K562 (cell line): ENCODE data around the gene SSR2. TPM values are rescaled to one million over a fixed set of nuclear protein-coding genes. Genes with fewer than 3 reads are reported as not detected.
A peak's percentile ranks its signal among the peaks of the same experiment; 100 is the strongest.

ENCODE experiments used
- BHLHE40 ChIP-seq: IDR thresholded peaks from 2 replicates; pipeline ENCODE4 v1.6.1; 2011; ENCODE audit warnings: low read length, improper control_type of control experiment
- CREBBP ChIP-seq: IDR thresholded peaks from one replicate; pipeline ENCODE4 v1.6.1; 2012; ENCODE audit warnings: low read depth, mild to moderate bottlenecking, control low read depth, inconsistent platforms, low read length
- HNRNPH1 ChIP-seq: fragments of 200-400 bp; formaldehyde crosslinking; optimal IDR thresholded peaks from 2 replicates; pipeline ENCODE3; 2017; ENCODE audit warnings: low read depth, mild to moderate bottlenecking, low read length, moderate library complexity
- ILF3 ChIP-seq: fragments of 450-650 bp; IDR thresholded peaks from 2 replicates; pipeline ENCODE4 v1.6.1; 2018; ENCODE audit warnings: antibody characterized with exemption, mild to moderate bottlenecking, moderate library complexity, borderline replicate concordance
- KDM4B ChIP-seq, 2 experiments: fragments of 450-650 bp in 1 of 2; sonication (generic) in 1 of 2; IDR thresholded peaks; 2 replicates each; pipeline ENCODE4 v1.6.1; 2016 to 2017; ENCODE audit warnings: borderline replicate concordance in 2 of 2, antibody characterized with exemption in 1 of 2, low read depth in 1 of 2, mild to moderate bottlenecking in 1 of 2
- MEF2D ChIP-seq: conservative IDR thresholded peaks from 2 replicates; pipeline ENCODE4 v1.6.1; 2016; ENCODE audit warnings: low read depth, missing genetic modification characterization, missing compliant biosample characterization
- RAD51 ChIP-seq: fragments of 450-650 bp; IDR thresholded peaks from 2 replicates; pipeline ENCODE4 v1.7.1; 2016; ENCODE audit warnings: low read depth, mild to moderate bottlenecking, borderline replicate concordance
- RBBP5 ChIP-seq: fragments of 200-600 bp; sonication (generic); IDR thresholded peaks from 2 replicates; pipeline ENCODE4 v1.6.1; 2012; ENCODE audit warnings: borderline replicate concordance, mild to moderate bottlenecking, low read length, control low read depth, inconsistent platforms; ENCODE audit not compliant: insufficient read depth, poor library complexity, severe bottlenecking
- RBM17 ChIP-seq: fragments of 200-400 bp; formaldehyde crosslinking; IDR thresholded peaks from 2 replicates; pipeline ENCODE4 v1.6.1; 2017; ENCODE audit warnings: low read depth, mild to moderate bottlenecking, low read length, borderline replicate concordance
- TARDBP ChIP-seq: fragments of 450-650 bp; IDR thresholded peaks from 2 replicates; pipeline ENCODE4 v1.6.1; 2016
- ZEB2 ChIP-seq: fragments of 450-650 bp; IDR thresholded peaks from 2 replicates; pipeline ENCODE4 v1.6.1; 2016
- ZFP30 ChIP-seq: fragments of 250-450 bp; sonication (Bioruptor Pico); IDR thresholded peaks from 2 replicates; pipeline ENCODE4 v1.8.0; 2022; ENCODE audit warnings: moderate library complexity, mild to moderate bottlenecking, inconsistent platforms, borderline replicate concordance
- ZKSCAN8 ChIP-seq: fragments of 200-800 bp; sonication (Bioruptor generic); IDR thresholded peaks from 2 replicates; pipeline ENCODE4 v1.6.1; 2016; ENCODE audit warnings: missing genetic modification characterization, missing compliant biosample characterization
- polyA plus RNA-seq, 8 experiments: library from polyadenylated mRNA; depleted of rRNA in 4 of 8; stranded (reverse) in 5 of 8; unstranded in 3 of 8; fragments of >200 nt; fragmentation: Nextera tagmentation in 2 of 8; fragmentation: Illumina TruSeq in 1 of 8; extraction: Ambion mirVana in 2 of 8; extraction: Trizol in 1 of 8; gene quantifications; 2 replicates each; pipeline versions ENCODE4 v1.2.1 to v1.2.3, GENCODE V29; 2011 to 2014; ENCODE audit warnings: inconsistent platforms in 1 of 8, missing spikeins in 1 of 8
- total RNA-seq, 7 experiments: library from RNA; depleted of rRNA in 6 of 7; stranded (reverse); fragments of >200 nt in 6 of 7; fragmentation: Illumina TruSeq in 2 of 7; extraction: Trizol in 2 of 7; gene quantifications; 2 replicates each; pipeline versions ENCODE4 v1.2.1 to v1.2.3, GENCODE V29; 2011 to 2021; ENCODE audit warnings: low replicate concordance in 1 of 7
- TF ChIP-seq, protein P1 (sequence below), 2 experiments: fragments of 450-650 bp; formaldehyde crosslinking in 1 of 2; IDR thresholded peaks; 2 replicates each; pipeline versions ENCODE4 v1.4.0 to v1.6.1; 2014 to 2020; ENCODE audit warnings: mild to moderate bottlenecking in 2 of 2, borderline replicate concordance in 1 of 2, low read depth in 1 of 2
- TF ChIP-seq, protein P2 (sequence below): fragments of 450-650 bp; IDR thresholded peaks from 2 replicates; pipeline ENCODE4 v1.6.1; 2014; ENCODE audit warnings: low read depth, mild to moderate bottlenecking, moderate library complexity, borderline replicate concordance

Gene SSR2
- total and polyA plus RNA-seq, 9 of the 15 experiments (the other 6 are each of a cell fraction or from before 2014, with no cell fraction given) = 161 to 411 (median 240) TPM

DNA sequence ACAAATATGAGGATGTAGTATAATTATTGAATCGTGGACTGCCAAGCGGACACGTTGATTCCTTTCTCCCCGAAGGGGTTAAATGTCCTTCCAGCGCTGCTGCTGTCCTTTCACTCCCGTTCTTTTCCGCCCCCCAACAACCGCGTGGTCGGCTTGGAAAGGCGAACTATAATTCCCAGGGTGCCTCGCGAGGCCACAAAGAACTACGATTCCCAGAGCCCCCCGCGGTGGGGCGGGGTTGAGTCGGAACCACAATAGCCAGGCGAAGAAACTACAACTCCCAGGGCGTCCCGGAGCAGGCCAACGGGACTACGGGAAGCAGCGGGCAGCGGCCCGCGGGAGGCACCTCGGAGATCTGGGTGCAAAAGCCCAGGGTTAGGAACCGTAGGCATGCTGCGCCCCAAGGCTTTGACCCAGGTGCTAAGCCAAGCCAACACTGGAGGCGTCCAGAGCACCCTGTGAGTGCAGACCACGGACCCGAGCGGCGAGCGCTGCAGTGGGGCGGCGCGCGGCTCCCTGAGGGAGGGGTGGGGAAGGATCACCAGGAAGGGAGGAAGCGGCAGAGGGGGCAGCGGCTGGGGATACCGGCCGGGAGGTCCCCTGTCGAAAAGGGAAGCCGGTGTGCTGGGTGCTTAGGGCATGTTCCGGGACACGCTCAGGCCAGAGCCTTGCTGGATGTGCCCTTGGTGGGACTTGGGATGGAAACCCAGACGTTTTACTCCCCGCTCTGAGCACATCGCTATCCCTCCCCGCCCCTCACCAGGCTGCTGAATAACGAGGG is 33.9 kb upstream of the SSR2 start, which contains the start of gene LAMTOR2 (continued):
- peak; percentile 71 for TF ChIP-seq TARDBP
- no peak; the same call in 1 of the 2 replicates for TF ChIP-seq BHLHE40
- no peak for TF ChIP-seq HNRNPH1
- TF ChIP-seq CREBBP = no peak
- TF ChIP-seq RBBP5 = peak; percentile 89
- TF ChIP-seq ILF3 = no peak
- TF ChIP-seq, protein P1, sequence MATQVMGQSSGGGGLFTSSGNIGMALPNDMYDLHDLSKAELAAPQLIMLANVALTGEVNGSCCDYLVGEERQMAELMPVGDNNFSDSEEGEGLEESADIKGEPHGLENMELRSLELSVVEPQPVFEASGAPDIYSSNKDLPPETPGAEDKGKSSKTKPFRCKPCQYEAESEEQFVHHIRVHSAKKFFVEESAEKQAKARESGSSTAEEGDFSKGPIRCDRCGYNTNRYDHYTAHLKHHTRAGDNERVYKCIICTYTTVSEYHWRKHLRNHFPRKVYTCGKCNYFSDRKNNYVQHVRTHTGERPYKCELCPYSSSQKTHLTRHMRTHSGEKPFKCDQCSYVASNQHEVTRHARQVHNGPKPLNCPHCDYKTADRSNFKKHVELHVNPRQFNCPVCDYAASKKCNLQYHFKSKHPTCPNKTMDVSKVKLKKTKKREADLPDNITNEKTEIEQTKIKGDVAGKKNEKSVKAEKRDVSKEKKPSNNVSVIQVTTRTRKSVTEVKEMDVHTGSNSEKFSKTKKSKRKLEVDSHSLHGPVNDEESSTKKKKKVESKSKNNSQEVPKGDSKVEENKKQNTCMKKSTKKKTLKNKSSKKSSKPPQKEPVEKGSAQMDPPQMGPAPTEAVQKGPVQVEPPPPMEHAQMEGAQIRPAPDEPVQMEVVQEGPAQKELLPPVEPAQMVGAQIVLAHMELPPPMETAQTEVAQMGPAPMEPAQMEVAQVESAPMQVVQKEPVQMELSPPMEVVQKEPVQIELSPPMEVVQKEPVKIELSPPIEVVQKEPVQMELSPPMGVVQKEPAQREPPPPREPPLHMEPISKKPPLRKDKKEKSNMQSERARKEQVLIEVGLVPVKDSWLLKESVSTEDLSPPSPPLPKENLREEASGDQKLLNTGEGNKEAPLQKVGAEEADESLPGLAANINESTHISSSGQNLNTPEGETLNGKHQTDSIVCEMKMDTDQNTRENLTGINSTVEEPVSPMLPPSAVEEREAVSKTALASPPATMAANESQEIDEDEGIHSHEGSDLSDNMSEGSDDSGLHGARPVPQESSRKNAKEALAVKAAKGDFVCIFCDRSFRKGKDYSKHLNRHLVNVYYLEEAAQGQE (IDR thresholded peaks at IDR 0.05; ENCODE audit: borderline replicate concordance) = no peak
- TF ChIP-seq, protein P1 (CRISPR knock-in tag; IDR thresholded peaks at IDR 0.05; ENCODE audit: low read depth) = no peak
- TF ChIP-seq, protein P2, sequence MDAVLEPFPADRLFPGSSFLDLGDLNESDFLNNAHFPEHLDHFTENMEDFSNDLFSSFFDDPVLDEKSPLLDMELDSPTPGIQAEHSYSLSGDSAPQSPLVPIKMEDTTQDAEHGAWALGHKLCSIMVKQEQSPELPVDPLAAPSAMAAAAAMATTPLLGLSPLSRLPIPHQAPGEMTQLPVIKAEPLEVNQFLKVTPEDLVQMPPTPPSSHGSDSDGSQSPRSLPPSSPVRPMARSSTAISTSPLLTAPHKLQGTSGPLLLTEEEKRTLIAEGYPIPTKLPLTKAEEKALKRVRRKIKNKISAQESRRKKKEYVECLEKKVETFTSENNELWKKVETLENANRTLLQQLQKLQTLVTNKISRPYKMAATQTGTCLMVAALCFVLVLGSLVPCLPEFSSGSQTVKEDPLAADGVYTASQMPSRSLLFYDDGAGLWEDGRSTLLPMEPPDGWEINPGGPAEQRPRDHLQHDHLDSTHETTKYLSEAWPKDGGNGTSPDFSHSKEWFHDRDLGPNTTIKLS = peak; percentile 96
- TF ChIP-seq KDM4B (IDR thresholded peaks at IDR 0.05; ENCODE audit: borderline replicate concordance in 2 of 2, low read depth in 1 of 2) = peak in 1 of 2 experiments; percentile 30; a peak in 1 of 4 replicates
- TF ChIP-seq ZKSCAN8 (CRISPR knock-in tag) = peak; percentile 80; the same call in 1 of the 2 replicates
- TF ChIP-seq MEF2D (tag) = no peak
- TF ChIP-seq ZEB2 = no peak; the same call in 1 of the 2 replicates
- TF ChIP-seq ZFP30 = no peak
- no peak for TF ChIP-seq RBM17
- 0 out of 2 replicates have a peak, but pooled peaks have one; percentile 24 for TF ChIP-seq RAD51
